NB4 (cell line): Measurements from ENCODE around the gene CDH4.

Experiments used
- POLR2A ChIP-seq: IDR thresholded peaks from 2 replicates; pipeline ENCODE4 v1.6.1; 2011; ENCODE audit warnings: mild to moderate bottlenecking; ENCODE audit not compliant: insufficient read length; ENCODE audit errors: extremely low read depth
- TF ChIP-seq, protein P1 (sequence below): IDR thresholded peaks from 2 replicates; pipeline ENCODE4 v1.6.1; 2011; ENCODE audit warnings: low read depth, low read length

DNA sequence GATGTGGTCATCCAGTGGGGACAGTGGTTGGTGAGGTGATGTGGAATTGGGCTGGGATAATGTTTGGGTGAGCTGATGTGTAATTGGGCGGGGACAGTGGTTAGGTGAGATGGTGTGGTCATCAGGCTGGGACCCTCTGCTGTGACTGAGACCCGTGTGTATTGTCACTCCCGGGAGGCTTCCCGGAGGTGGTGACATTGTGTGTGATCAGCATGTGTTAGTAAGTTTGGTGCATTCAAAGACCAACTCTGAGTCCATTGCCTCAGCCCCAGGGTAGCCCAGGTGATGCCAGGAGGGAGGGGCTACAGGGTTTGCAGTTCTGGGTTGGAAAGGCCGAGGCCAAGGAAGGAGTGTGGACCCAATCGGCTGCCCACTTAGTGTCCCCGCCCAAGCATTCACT is 438.1 kb downstream of the CDH4 start:
- no peak for TF ChIP-seq POLR2A
- TF ChIP-seq, protein P1, sequence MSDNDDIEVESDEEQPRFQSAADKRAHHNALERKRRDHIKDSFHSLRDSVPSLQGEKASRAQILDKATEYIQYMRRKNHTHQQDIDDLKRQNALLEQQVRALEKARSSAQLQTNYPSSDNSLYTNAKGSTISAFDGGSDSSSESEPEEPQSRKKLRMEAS, result no peak
